Liver (tissue), 9 donors: Measurements from ENCODE around the gene ZC3H15. TPM values are rescaled to one million over a fixed set of nuclear protein-coding genes. Genes with fewer than 3 reads are reported as not detected.

ENCODE experiments used
- DNase-seq: peaks from one replicate; pipeline ENCODE4 v3.0.0-alpha.2; 2017; ENCODE audit warnings: low spot score
- H3K27ac ChIP-seq, 2 donors: one replicate each; pipeline ENCODE4 v1.7.0; 2013; ENCODE audit warnings: inconsistent platforms in 2 of 2, low read length in 2 of 2, control low read depth in 1 of 2, low read depth in 1 of 2, mild to moderate bottlenecking in 1 of 2
- H3K27me3 ChIP-seq, 4 donors: one replicate each; pipeline versions ENCODE4 v1.6.1 to v1.7.0; 2013; ENCODE audit warnings: low read length in 3 of 4, inconsistent platforms in 1 of 4, mild to moderate bottlenecking in 1 of 4, moderate library complexity in 1 of 4; ENCODE audit not compliant: control insufficient read depth in 4 of 4, insufficient read depth in 4 of 4
- H3K36me3 ChIP-seq, 4 donors: one replicate each; pipeline versions ENCODE4 v1.6.1 to v1.7.0; 2013; ENCODE audit warnings: low read length in 3 of 4, mild to moderate bottlenecking in 3 of 4, low read depth in 1 of 4, moderate library complexity in 1 of 4; ENCODE audit not compliant: control insufficient read depth in 4 of 4, insufficient read depth in 3 of 4
- H3K4me1 ChIP-seq, 4 donors: one replicate each; pipeline versions ENCODE4 v1.6.1 to v1.7.0; 2013; ENCODE audit warnings: low read length in 3 of 4, mild to moderate bottlenecking in 3 of 4, moderate library complexity in 1 of 4; ENCODE audit not compliant: control insufficient read depth in 4 of 4, insufficient read depth in 4 of 4
- H3K4me3 ChIP-seq, 3 donors: one replicate each; pipeline versions ENCODE4 v1.6.1 to v1.7.0; 2013; ENCODE audit warnings: low read length in 3 of 3, control low read depth in 1 of 3, low read depth in 1 of 3, mild to moderate bottlenecking in 1 of 3
- H3K9ac ChIP-seq, 2 donors: one replicate each; pipeline ENCODE4 v1.7.0; 2013; ENCODE audit warnings: low read length in 2 of 2, mild to moderate bottlenecking in 2 of 2, moderate library complexity in 2 of 2, control low read depth in 1 of 2, low read depth in 1 of 2
- H3K9me3 ChIP-seq, 4 donors: one replicate each; pipeline versions ENCODE4 v1.6.1 to v1.7.0; 2013; ENCODE audit warnings: low read length in 3 of 4; ENCODE audit not compliant: control insufficient read depth in 4 of 4
- EGR1 ChIP-seq, 2 donors: IDR thresholded peaks; 2 replicates each; pipeline ENCODE4 v1.6.1; 2016 to 2018; ENCODE audit warnings: antibody characterized with exemption in 2 of 2, low read depth in 2 of 2
- FOXA1 ChIP-seq: IDR thresholded peaks from 2 replicates; pipeline ENCODE4 v1.6.1; 2016; ENCODE audit warnings: antibody characterized with exemption
- HNF4A ChIP-seq, 2 donors: conservative IDR thresholded peaks; 2 replicates each; pipeline ENCODE4 v1.6.1; 2016; ENCODE audit warnings: antibody characterized with exemption in 2 of 2, mild to moderate bottlenecking in 2 of 2
- NR2F2 ChIP-seq: IDR thresholded peaks from 2 replicates; pipeline ENCODE4 v1.6.1; 2016; ENCODE audit warnings: antibody characterized with exemption
- RAD21 ChIP-seq, 2 donors: IDR thresholded peaks; 2 replicates each; pipeline ENCODE4 v1.6.1; 2016; ENCODE audit warnings: antibody characterized with exemption in 2 of 2, mild to moderate bottlenecking in 2 of 2
- SP1 ChIP-seq: IDR thresholded peaks from 2 replicates; pipeline ENCODE4 v1.6.1; 2018; ENCODE audit warnings: antibody characterized with exemption, mild to moderate bottlenecking
- WGBS: extraction: QIAGEN DNeasy Blood & Tissue Kit; methylation state at CpG from one replicate; pipeline ENCODE4 v1.1.7; 2013; 5-methylcytosine and 5-hydroxymethylcytosine counted together
- polyA plus RNA-seq, 2 donors: library from polyadenylated mRNA; stranded (reverse) in 1 of 2; unstranded in 1 of 2; fragments of 200-250 nt in 1 of 2; fragments of >200 nt in 1 of 2; fragmentation: Nextera tagmentation in 1 of 2; extraction: Ambion mirVana in 1 of 2; gene quantifications; one replicate each; pipeline versions ENCODE4 v1.2.1 to v1.2.3, GENCODE V29; 2013 to 2015
- total RNA-seq, 2 donors: library from RNA; depleted of rRNA; stranded (reverse); fragments of >200 nt; gene quantifications; one replicate each; pipeline ENCODE4 v1.2.3, GENCODE V29; 2014
- TF ChIP-seq, protein P1 (sequence below): IDR thresholded peaks from 2 replicates; pipeline ENCODE4 v1.6.1; 2016; ENCODE audit warnings: antibody characterized with exemption, mild to moderate bottlenecking
- TF ChIP-seq, protein P2 (sequence below): IDR thresholded peaks from 2 replicates; pipeline ENCODE4 v1.6.1; 2016; ENCODE audit warnings: antibody characterized with exemption
- donor health status: healthy.
- donor health status: healthy.
- donor health status: healthy.
- donor health status: healthy.
- donor health status: healthy.

ZC3H15 gene
- total and polyA plus RNA-seq, 4 donors: 29.6 to 63.5 (median 33.7) TPM

DNA sequence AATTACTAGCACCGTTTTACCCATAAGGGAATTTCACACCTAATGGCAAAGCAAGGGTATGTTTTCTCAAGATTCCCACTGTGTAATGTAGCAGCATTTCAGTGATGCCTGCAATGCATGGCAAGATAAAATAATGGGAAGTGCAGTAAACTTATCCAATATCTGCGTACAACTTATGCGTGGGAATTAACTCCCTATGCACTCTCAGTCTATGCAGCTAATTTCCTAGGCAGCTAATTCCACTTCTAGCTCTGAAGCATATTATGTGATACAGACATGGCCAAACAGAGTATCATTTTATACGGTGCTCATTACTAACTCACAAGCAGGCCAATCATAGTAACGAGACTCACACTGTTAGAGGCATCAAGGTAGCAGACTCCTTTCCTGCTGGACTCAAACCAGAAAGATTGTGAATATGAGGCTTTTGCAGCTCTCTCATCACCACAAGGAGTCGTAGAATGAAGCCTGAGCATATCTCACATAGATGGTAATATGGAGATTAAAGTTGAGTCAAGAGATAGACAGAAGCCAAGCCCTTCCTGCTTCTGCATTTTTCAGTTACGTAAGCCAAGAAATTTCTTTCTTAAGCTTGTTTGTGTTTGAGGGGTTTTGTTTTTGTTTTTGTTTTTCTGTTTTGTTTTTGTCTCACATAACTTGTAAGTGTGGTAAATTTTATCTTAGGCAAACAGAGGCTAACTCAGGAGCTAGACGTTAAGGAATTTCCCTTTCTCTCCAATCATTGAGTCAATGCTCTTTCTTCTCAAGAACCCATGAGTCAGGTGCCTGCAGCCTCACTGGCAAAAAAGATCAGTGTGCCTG, 69.0 kb downstream of the ZC3H15 start (continued):
- TF ChIP-seq, protein P1, sequence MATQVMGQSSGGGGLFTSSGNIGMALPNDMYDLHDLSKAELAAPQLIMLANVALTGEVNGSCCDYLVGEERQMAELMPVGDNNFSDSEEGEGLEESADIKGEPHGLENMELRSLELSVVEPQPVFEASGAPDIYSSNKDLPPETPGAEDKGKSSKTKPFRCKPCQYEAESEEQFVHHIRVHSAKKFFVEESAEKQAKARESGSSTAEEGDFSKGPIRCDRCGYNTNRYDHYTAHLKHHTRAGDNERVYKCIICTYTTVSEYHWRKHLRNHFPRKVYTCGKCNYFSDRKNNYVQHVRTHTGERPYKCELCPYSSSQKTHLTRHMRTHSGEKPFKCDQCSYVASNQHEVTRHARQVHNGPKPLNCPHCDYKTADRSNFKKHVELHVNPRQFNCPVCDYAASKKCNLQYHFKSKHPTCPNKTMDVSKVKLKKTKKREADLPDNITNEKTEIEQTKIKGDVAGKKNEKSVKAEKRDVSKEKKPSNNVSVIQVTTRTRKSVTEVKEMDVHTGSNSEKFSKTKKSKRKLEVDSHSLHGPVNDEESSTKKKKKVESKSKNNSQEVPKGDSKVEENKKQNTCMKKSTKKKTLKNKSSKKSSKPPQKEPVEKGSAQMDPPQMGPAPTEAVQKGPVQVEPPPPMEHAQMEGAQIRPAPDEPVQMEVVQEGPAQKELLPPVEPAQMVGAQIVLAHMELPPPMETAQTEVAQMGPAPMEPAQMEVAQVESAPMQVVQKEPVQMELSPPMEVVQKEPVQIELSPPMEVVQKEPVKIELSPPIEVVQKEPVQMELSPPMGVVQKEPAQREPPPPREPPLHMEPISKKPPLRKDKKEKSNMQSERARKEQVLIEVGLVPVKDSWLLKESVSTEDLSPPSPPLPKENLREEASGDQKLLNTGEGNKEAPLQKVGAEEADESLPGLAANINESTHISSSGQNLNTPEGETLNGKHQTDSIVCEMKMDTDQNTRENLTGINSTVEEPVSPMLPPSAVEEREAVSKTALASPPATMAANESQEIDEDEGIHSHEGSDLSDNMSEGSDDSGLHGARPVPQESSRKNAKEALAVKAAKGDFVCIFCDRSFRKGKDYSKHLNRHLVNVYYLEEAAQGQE: no peak

DNA sequence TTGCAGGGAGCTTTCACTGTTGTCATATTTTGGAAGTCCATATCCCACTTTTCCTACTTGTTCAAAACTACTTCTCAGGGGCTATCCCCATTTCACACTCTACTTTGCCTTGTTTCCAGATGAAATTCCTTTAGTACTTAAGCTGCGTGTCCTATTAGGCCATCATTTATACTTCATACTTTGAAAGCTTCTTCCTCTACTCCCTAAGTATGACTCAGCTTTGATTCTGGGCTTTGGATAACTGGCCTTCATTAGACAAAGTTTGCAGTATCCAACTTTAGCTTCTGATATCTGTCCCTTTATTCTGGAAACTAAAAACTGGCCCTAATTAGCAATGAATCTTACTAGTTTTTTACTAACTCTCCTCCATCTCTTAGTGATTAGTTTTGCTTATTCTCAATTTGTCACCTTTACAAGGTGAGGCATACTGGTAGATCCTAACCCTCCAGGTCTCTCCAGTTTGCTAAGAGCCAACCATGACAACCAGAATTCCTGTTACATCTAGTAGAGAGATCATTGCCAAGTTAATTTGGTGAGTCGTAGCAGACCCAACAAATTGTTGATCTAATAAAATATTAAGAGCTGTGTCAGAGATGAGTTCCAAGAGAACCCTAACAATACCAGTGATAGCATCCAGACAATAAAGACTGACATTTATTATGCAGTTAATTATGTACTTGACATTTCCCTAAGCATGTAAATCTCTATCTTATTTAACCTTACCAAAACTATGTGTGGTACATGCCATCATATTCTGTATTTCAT, 72.6 kb downstream of the ZC3H15 start:
- Histone ChIP-seq H3K4me3 (no peak overlapping the region), H3K4me1 (no peaks in the 10 kb centered on the region), H3K27me3 (no peaks in the 10 kb centered on the region), H3K9ac (no peak overlapping the region), H3K27ac (no peak overlapping the region), H3K9me3 (no peaks in the 10 kb centered on the region), H3K36me3 (no peaks in the 10 kb centered on the region)
- 88% methylated on average over 2 of the region's 2 CpGs for WGBS
- no peak for DNase-seq
- TF ChIP-seq FOXA1 (no peak), RAD21 (IDR thresholded peaks at IDR 0.05) (no peak), HNF4A (conservative IDR thresholded peaks at IDR 0.05) (no peak), EGR1 (IDR thresholded peaks at IDR 0.05; ENCODE audit: low read depth in 2 of 2) (no peak), NR2F2 (no peak), SP1 (no peak)
- TF ChIP-seq, protein P2, sequence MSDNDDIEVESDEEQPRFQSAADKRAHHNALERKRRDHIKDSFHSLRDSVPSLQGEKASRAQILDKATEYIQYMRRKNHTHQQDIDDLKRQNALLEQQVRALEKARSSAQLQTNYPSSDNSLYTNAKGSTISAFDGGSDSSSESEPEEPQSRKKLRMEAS: no peak

Other genes starting within 250 kb of the ZC3H15 start
- 10 to 100 TPM; 15.4 to 31.3 TPM for gene ITGAV, start 103.8 kb downstream of the ZC3H15 start, total RNA-seq
- gene ITGAV, start 103.8 kb downstream of the ZC3H15 start, polyA plus RNA-seq: 1 to 10 TPM; 6.6 to 8.7 TPM
- gene FAM171B, start 207.8 kb downstream of the ZC3H15 start, total RNA-seq: 1 to 10 TPM in 1 of 2 donors, under 1 TPM in 1; 0.59 to 1.0 TPM
- under 1 TPM; 0.22 TPM for gene FAM171B, start 207.8 kb downstream of the ZC3H15 start, polyA plus RNA-seq